NCI-H526 (cell line): ENCODE results near the gene ZIC4.

Experiments used
- DNase-seq, 2 experiments: peaks; one replicate each; lab custom pipeline; 2025; lab: John Stamatoyannopoulos, UW

ZIC4 gene

DNA sequence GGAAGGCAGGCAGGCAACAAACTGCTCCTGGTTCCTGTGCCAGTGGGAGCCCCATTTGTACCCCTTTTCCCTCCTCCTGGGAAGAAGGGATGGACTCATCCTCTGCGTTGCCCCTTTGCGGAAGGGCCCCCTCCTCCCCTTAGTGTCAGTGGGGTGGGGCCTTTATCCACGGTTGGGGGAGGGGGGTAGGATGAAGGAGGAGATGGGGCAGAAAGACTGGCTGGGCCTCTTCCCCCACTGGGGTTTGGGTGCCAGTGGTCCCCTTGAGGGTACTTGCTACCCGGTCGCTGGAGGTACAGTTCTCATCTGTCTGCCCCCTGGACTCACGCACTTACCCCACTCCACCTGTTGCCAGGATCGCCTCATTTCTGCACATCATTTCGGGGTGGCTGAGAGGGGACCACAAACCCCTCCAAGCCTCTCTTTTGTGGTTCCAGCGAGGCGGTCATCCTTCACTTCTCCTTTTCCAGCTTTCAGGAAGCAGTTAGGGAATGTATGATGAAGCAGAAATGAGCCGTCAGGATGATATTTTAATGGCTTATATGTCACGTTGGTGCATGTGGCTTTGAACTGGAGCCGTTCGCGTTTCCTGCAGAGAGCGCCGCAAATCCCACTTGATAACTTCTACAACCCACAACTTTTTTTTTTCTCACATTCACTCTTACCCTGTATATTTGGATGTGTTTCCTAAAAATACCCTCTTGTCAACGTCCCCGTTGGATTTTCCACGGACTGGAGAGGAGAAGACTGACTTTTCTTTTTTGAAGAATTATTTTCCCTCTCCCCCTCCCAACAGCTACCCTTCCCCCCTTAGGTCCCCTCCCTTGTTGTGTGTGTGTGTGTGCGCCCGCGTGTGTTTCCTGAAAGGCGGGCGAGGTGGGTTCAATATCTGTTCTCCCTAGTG, at the start of gene ZIC4:
Gene ZIC4, minus strand, starts transcription at position 516 of the 904 bp plus-strand sequence. CDS start 3,746 bp downstream, outside the sequence.
- DNase-seq = no peak

DNA sequence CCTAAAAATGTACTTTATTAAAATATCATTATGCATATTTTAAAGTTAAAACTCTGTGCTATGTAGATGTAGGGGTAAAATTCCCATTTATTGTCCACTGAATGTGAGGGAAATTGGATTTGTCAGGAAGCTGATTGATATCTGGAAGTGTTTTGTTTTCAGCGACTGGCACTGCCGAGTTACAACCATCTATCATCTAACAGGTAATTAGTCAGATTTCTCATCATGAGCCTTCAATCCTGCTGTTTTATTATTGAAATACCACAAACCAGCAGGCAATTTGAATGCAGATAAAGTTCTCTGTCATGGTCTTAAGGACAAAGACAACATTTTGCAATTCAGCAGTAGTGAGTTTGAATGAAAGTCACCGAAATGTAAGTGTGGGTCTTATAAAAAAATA, 43.3 kb upstream of the ZIC4 start:
- DNase-seq = no peak

GRCh38 chr3:147447224-147447623, 40.9 kb upstream of the ZIC4 start:
- DNase-seq = no peak

DNA sequence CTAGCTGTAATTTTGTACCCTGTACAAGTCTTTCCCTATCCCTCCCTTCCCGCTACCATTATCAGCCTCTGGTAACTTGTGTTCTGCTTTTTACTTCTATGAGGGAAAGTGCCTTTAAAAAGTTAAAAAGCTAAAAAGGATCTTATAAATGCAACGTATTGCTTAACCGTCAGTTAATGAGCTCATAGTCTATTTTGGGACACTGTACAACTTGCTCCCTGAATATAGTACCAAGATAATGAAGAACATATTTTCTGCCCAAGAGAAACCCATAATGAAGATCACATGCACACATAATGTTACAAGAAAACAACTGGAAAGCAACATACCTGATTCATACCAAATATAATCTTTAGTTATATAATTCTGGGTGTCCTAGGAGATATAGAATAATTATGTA, 25.4 kb upstream of the ZIC4 start:
- DNase-seq = no peak

- DNase-seq = no peak
Observed at GRCh38 chr3:147428754-147429153, 22.4 kb upstream of the ZIC4 start.

DNA sequence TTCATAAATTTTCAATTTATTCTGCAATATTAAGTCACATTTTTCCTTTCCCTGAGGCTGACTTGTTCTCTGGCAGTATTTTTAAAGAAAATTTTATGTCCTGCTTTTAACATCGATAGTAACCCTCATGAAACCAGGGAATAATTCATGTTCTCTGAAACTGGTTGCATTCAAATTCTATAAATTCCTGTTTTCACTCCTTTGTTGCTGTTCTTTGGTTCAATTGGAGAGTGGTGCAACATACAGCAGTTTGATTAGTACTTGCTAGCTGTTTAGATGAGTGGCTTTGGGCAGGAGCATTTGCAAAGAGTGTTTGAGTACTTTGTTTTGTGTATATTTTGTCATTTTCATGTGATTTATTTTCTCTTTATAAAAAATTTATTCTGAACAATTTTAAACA, 22.0 kb upstream of the ZIC4 start:
- DNase-seq = no peak

DNA sequence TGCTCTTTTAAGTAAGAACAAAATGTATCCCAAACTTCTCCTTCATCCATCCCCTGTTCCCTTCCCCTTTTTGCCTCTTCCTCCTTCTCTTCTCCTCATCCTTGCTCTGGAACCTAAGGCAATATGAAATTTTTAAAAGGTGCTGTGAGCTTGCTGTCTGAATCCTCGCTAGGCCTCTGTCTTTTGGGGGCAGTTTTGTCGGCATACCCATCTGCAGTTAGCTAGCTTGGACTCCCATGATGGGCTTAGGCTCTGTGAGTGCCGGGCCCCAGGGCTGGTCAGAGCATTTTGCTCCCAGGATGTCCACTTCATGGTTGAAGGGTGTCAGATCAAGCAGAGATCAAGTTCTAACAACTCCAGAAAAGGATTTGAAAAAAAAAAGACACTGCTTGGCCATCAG, 21.4 kb upstream of the ZIC4 start:
- no peak for DNase-seq

GRCh38 chr3:147426931-147427330, 20.6 kb upstream of the ZIC4 start:
- no peak for DNase-seq

- no peak for DNase-seq
Observed at GRCh38 chr3:147425388-147425850, 19.1 kb upstream of the ZIC4 start.

- DNase-seq = no peak
Observed at GRCh38 chr3:147424581-147425387, 18.4 kb upstream of the ZIC4 start.

DNA sequence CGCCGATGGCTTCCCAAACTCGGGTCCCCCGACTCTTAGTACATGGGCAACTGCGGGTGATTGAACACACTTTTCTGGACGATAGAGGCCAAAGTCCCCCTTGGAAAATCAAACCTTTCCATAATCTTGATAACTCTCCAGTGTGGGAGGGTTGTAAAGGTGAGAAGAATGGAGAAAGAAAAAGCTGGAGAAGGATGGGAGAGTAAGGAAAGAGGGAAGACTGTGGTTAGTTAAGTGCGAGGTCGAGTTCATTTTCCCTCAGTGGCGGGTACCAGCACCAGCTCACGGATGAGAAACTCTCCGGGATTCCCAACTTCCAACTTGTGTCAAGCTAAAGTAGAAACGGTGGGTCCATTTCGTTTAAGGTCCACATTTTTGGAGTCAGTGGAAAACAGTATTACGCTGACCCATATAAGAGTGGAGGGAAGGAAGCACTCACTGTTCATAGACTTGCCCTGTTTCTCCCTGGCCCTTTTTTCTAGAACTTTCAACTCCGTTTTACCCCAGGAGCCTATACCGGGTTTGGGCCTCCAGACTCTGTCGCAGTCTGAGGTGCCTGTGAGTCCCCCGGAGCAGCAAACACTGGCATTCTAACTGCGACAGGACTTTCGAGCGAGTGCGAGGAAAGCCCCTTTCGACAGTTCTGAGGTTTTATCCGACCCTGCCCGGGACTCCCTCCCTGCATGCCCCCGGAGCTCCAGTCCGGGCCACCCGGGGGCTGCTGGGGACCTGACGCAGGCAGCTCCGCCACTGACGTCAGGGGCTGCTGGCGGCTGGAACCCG, 17.6 kb upstream of the ZIC4 start:
- DNase-seq = no peak

- no peak for DNase-seq
Observed at GRCh38 chr3:147423537-147423797, 17.1 kb upstream of the ZIC4 start.

DNA sequence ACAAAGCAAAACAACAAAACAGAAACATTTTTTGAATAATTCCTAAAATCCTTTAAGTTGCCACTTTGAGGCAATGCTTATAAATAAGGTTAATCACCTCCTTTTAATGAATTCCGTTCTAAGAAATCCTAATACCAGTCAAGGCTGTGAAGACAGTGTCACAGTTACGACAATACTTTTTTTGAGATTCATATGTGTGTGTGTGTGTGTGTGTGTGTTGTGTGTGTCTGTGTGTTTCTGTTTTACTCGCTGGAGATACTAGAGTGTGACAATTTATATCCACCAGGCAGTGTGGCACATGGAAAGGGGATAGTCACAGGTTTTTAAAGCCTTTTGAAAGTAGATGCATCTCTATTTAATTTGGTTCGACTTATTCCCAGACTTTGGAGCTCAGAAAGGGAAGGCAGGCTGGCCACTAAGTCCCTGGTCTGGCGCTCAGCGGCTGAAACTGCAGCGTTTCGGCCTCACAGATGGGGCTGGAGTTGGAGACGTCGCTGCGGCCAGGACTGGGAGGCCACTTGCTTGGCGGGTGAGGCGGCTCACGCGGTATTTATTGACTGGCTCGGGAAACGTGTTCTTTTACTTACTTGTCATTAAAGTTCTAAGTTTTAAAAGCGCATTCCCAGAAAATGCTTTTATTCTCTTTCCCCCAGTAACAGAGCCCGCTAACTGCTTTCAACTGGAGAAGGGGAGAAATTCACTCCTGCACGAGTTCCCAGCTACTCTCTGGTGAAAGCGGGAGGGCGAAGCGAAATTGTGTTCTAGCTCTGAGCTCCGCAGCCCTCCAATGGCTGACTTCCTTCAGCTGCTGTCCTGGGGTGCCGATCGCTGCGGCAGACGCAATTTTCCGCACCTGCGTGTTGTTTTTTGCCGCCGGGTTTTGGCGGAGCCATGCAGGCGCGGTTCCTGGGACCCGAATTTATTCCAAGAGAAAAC, 16.5 kb upstream of the ZIC4 start:
- no peak for DNase-seq

- DNase-seq = no peak
Observed at GRCh38 chr3:147422196-147422595, 15.9 kb upstream of the ZIC4 start.

DNA sequence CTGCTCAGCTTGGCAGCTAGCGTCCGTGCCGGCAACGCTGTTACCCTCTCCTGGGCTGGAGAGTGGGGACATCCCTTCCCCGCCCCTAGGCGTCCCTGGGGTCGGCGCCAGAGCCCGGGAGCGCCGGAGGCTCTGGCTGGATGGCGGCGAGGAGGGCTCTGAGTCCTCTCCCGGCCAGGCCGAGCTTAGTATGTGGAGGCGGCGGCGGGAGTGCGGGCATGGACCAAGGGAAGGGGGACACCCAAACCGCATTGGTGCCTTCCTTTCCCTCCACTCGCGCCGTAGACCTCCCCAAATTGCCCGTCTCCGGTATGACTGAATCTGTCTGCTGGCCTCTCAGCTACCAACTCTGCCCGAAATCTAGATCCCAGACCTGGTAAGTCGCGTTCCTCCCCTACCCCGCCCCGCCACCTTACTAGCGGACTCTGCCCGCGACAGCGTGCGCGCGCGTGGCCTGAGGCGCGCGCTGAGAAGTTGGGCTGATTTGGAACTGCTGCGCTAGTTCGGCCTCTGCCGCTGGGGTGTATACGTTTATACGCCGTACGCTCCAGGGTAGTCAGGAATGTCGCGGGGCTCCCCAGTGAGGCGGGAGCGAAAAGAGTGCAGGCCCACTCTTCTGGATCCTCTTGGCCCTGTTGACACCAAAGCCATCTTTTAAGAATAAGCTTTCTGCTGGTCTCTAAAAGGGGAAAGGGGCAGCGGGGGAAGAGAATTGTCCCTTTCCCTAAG, 15.0 kb upstream of the ZIC4 start:
- no peak for DNase-seq

DNA sequence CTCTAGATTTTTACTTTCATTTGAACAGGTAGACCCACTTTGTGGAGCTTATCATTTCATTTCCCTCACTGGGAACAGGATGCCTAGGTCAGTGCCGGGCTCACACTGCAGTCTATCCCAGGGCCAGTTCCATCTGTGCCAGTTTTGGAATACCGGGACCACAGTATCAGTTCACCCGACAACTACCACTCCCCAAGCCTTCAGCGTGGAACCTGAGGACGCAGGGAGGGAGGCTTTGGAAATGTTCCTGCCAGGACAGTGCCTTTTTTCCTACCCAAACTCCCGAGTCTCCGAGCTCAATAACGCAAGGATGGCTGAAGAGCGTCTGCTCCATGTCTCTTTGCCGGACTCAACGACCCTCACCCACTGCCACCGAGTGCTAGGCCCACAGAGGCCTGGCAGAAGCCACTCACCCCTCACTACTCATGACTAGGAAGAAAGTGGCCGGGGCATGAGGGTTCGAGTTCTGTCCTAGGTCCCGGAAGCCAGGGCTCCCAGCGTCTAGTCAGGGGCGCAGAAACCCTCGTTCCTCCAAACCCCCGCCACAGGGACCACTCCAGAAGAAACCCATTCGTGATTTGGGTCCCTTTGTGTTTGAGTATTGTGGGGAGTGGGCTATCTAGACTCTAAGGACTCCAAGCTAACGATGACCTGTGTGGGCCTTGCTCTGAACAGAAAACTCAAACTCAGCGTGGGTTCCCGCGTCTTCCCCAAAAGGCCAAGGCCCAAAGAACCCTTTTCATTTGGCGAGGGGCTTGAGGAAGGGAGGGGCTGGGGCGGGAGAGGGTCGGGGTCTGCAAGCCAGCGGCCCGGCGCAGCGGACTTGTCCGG, 14.2 kb upstream of the ZIC4 start:
- no peak for DNase-seq

GRCh38 chr3:147419781-147420224, 13.5 kb upstream of the ZIC4 start:
- no peak for DNase-seq

DNA sequence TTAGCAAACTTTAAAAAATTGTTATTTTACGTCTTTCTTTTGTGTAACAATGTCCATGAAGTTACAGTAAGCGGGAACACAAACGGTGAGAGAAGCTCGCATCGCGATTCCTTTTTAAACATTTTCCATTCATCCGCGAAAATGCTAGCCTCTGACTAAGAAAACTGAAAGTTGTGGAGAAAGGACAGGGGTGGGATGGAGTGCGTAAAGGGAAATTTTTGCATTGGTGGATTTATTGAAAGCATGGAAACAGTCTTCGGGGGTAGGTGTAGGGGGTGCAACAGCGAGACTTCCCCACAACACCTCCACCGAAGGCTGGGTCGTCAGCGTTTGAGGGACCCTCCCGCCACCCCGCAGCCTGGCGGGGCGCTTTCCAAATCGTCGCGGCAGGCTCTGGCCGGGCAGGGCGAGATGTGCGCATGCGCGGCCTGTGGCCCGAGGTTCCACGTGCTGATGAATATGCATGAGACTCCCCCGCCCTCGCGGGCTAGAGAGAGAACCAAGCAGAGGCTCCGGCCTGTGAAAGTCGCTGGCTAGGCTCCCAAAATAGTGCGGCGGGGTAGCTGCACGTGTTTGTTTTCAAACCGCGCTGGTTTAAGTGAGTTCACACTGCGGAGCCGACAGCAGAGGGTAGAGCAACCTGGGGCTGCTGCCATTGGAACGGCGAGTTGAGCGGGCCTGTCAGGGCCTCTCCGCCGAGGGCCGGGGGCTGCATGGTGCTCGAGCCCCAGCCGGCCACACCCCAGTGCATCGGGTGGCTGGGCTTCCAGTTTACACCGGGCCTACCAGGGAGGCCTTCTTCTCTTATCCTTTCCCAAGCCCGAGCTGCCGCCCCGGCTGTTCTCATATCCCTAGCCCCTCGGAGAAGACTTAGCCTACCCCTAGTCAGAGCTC, 12.7 kb upstream of the ZIC4 start:
- DNase-seq = no peak

DNA sequence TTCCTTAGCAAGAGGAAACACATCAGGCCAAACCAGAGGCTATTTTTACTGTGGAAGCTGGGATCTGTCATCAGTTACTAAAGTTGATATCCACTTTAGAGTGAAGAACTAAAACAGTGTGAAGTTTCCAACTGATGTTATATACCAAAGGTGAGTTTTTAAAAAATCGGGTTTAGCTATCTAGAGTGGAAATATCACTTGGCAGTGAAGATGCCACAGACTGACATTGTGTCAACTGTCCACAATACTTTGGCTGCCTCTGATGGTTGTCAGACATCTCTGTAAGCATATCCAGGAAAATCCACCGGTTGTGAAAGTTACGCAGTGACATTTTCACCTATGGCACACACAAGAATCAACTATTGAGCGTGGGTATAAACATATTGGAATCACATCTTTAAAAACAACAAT, 12.0 kb upstream of the ZIC4 start:
- no peak for DNase-seq
